A673 (cell line): ENCODE results near the gene SPDYC.

Experiments used
- EZH2 ChIP-seq: fragments of 200-600 bp; sonication (generic); IDR thresholded peaks from 2 replicates; pipeline ENCODE4 v1.6.1; 2017; ENCODE audit warnings: borderline replicate concordance, low read depth, mild to moderate bottlenecking, mixed read lengths, antibody characterized with exemption, low read length; ENCODE audit not compliant: poor library complexity, severe bottlenecking
- TF ChIP-seq, protein P1 (sequence below): fragments of 300-800, 200-600 bp; sonication (generic); conservative IDR thresholded peaks from 2 replicates; pipeline ENCODE4 v1.5.1; 2017; ENCODE audit warnings: low read depth, mild to moderate bottlenecking, antibody characterized with exemption, low read length, moderate library complexity, mixed read lengths

DNA sequence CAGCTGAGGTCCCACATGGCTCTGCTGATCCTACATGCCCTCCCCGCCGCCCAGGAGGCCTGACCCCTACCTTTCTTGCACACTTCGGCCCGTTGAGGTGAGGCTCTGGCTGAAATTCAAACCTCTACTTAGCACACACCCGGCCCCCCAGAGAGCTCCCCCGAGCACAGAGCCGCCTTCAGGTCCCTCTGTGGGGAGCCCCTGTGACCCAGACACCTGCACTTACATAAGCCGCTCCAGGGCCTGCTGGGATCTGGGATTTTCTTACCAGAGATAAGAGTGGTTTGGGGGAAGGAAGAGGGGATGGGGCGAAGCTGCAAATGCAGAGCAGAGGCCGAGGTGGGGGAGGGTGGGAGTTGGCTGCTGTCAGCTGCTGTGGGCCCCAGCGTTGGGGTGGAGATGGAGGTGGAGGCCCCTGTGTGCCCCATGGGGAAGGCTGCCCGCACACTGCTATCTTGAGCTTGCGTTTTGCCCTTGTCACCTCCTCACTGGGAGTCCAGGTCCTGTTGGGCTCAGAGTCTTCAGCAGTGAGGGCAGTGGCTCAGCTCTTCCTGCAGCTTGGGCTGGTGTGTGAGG is 42.3 kb downstream of the SPDYC start:
- no peak for TF ChIP-seq EZH2
- TF ChIP-seq, protein P1, sequence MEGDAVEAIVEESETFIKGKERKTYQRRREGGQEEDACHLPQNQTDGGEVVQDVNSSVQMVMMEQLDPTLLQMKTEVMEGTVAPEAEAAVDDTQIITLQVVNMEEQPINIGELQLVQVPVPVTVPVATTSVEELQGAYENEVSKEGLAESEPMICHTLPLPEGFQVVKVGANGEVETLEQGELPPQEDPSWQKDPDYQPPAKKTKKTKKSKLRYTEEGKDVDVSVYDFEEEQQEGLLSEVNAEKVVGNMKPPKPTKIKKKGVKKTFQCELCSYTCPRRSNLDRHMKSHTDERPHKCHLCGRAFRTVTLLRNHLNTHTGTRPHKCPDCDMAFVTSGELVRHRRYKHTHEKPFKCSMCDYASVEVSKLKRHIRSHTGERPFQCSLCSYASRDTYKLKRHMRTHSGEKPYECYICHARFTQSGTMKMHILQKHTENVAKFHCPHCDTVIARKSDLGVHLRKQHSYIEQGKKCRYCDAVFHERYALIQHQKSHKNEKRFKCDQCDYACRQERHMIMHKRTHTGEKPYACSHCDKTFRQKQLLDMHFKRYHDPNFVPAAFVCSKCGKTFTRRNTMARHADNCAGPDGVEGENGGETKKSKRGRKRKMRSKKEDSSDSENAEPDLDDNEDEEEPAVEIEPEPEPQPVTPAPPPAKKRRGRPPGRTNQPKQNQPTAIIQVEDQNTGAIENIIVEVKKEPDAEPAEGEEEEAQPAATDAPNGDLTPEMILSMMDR: no peak
